Measurements from ENCODE around the gene NADSYN1. TPM values are rescaled to one million over a fixed set of nuclear protein-coding genes. Genes with fewer than 3 reads are reported as not detected.

The NADSYN1 gene
- total RNA-seq, 1 donor from 2014 or later, result 91.3 TPM

- peaks cover 36% of the 10 kb centered on the region for H3K36me3 ChIP-seq
- H3K4me1 ChIP-seq, result no peaks in the 10 kb centered on the region
- H3K27ac ChIP-seq, result no peak overlapping the region
- intact Hi-C loops (cut with DNase I), result no loop called here
- ATAC-seq (no peak), DNase-seq (no peak)
- H3K4me3 ChIP-seq, result no peak overlapping the region
- TF ChIP-seq, protein P1, sequence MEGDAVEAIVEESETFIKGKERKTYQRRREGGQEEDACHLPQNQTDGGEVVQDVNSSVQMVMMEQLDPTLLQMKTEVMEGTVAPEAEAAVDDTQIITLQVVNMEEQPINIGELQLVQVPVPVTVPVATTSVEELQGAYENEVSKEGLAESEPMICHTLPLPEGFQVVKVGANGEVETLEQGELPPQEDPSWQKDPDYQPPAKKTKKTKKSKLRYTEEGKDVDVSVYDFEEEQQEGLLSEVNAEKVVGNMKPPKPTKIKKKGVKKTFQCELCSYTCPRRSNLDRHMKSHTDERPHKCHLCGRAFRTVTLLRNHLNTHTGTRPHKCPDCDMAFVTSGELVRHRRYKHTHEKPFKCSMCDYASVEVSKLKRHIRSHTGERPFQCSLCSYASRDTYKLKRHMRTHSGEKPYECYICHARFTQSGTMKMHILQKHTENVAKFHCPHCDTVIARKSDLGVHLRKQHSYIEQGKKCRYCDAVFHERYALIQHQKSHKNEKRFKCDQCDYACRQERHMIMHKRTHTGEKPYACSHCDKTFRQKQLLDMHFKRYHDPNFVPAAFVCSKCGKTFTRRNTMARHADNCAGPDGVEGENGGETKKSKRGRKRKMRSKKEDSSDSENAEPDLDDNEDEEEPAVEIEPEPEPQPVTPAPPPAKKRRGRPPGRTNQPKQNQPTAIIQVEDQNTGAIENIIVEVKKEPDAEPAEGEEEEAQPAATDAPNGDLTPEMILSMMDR (IDR thresholded peaks at IDR 0.05), result no peak
- H3K27me3 ChIP-seq, result no peaks in the 10 kb centered on the region
- no peaks in the 10 kb centered on the region for H3K9me3 ChIP-seq
Observed at GRCh38 chr11:71434576-71435130, 18.4 kb upstream of the NADSYN1 start.

- Histone ChIP-seq H3K36me3 (peaks cover 39% of the 10 kb centered on the region), H3K4me3 (no peak overlapping the region), H3K27me3 (no peaks in the 10 kb centered on the region), H3K27ac (no peak overlapping the region), H3K4me1 (no peaks in the 10 kb centered on the region), H3K9me3 (no peaks in the 10 kb centered on the region)
- DNase-seq (no peak), ATAC-seq (no peak)
- TF ChIP-seq, protein P1 (IDR thresholded peaks at IDR 0.05), result no peak
- intact Hi-C loops (cut with DNase I), result no loop called here
Observed at GRCh38 chr11:71435278-71435951, 17.6 kb upstream of the NADSYN1 start.

- H3K9me3 ChIP-seq, result no peaks in the 10 kb centered on the region
- TF ChIP-seq, protein P1 (IDR thresholded peaks at IDR 0.05), result no peak
- no peaks in the 10 kb centered on the region for H3K4me1 ChIP-seq
- H3K36me3 ChIP-seq, result peaks cover 39% of the 10 kb centered on the region
- intact Hi-C loops (cut with DNase I), result no loop called here
- H3K27me3 ChIP-seq, result no peaks in the 10 kb centered on the region
- no peak overlapping the region for H3K27ac ChIP-seq
- ATAC-seq (no peak), DNase-seq (no peak)
- no peak overlapping the region for H3K4me3 ChIP-seq
Observed at GRCh38 chr11:71436861-71437260, 16.1 kb upstream of the NADSYN1 start.

DNA sequence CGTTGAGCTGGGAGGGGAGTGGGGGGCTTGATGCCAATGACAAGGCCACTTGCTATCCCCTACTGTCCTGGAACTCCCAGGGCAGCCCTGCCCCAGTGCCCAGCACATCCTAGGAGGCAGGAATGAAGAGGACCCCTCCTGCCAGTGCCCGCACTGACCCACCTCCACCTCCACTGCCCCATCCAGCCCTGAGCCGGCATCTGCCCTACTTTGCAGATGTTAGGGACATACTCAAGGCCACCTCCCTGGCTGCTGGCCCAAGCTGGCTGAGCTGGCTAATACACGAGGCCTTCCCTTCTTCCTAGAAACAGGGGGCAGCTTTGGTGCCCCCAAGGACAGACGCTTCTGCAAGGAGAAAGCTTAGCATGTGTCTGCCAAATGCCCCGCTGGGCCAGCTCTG, 15.6 kb upstream of the NADSYN1 start:
- Histone ChIP-seq H3K36me3 (peaks cover 39% of the 10 kb centered on the region), H3K4me1 (no peaks in the 10 kb centered on the region), H3K9me3 (no peaks in the 10 kb centered on the region), H3K27me3 (no peaks in the 10 kb centered on the region), H3K4me3 (no peak overlapping the region), H3K27ac (no peak overlapping the region)
- TF ChIP-seq, protein P1 (IDR thresholded peaks at IDR 0.05), result no peak
- DNase-seq (no peak), ATAC-seq (no peak)
- intact Hi-C loops (cut with DNase I), result no loop called here

GRCh38 chr11:71437879-71438278, 15.1 kb upstream of the NADSYN1 start:
- Histone ChIP-seq H3K27me3 (no peaks in the 10 kb centered on the region), H3K36me3 (peaks cover 39% of the 10 kb centered on the region), H3K4me1 (no peaks in the 10 kb centered on the region), H3K27ac (no peak overlapping the region), H3K9me3 (no peaks in the 10 kb centered on the region), H3K4me3 (no peak overlapping the region)
- ATAC-seq (no peak), DNase-seq (no peak)
- TF ChIP-seq, protein P1 (IDR thresholded peaks at IDR 0.05), result no peak
- intact Hi-C loops (cut with DNase I), result no loop called here

All from upper lobe of right lung (tissue), 1 donor.